Liver (tissue), 9 donors: Measurements from ENCODE around the gene MSH3. TPM values are rescaled to one million over a fixed set of nuclear protein-coding genes. Genes with fewer than 3 reads are reported as not detected.

ENCODE experiments used
- DNase-seq: peaks from one replicate; pipeline ENCODE4 v3.0.0-alpha.2; 2017; ENCODE audit warnings: low spot score
- H3K27ac ChIP-seq, 2 donors: one replicate each; pipeline ENCODE4 v1.7.0; 2013; ENCODE audit warnings: inconsistent platforms in 2 of 2, low read length in 2 of 2, control low read depth in 1 of 2, low read depth in 1 of 2, mild to moderate bottlenecking in 1 of 2
- H3K27me3 ChIP-seq, 4 donors: one replicate each; pipeline versions ENCODE4 v1.6.1 to v1.7.0; 2013; ENCODE audit warnings: low read length in 3 of 4, inconsistent platforms in 1 of 4, mild to moderate bottlenecking in 1 of 4, moderate library complexity in 1 of 4; ENCODE audit not compliant: control insufficient read depth in 4 of 4, insufficient read depth in 4 of 4
- H3K36me3 ChIP-seq, 4 donors: one replicate each; pipeline versions ENCODE4 v1.6.1 to v1.7.0; 2013; ENCODE audit warnings: low read length in 3 of 4, mild to moderate bottlenecking in 3 of 4, low read depth in 1 of 4, moderate library complexity in 1 of 4; ENCODE audit not compliant: control insufficient read depth in 4 of 4, insufficient read depth in 3 of 4
- H3K4me1 ChIP-seq, 4 donors: one replicate each; pipeline versions ENCODE4 v1.6.1 to v1.7.0; 2013; ENCODE audit warnings: low read length in 3 of 4, mild to moderate bottlenecking in 3 of 4, moderate library complexity in 1 of 4; ENCODE audit not compliant: control insufficient read depth in 4 of 4, insufficient read depth in 4 of 4
- H3K4me3 ChIP-seq, 3 donors: one replicate each; pipeline versions ENCODE4 v1.6.1 to v1.7.0; 2013; ENCODE audit warnings: low read length in 3 of 3, control low read depth in 1 of 3, low read depth in 1 of 3, mild to moderate bottlenecking in 1 of 3
- H3K9ac ChIP-seq, 2 donors: one replicate each; pipeline ENCODE4 v1.7.0; 2013; ENCODE audit warnings: low read length in 2 of 2, mild to moderate bottlenecking in 2 of 2, moderate library complexity in 2 of 2, control low read depth in 1 of 2, low read depth in 1 of 2
- H3K9me3 ChIP-seq, 4 donors: one replicate each; pipeline versions ENCODE4 v1.6.1 to v1.7.0; 2013; ENCODE audit warnings: low read length in 3 of 4; ENCODE audit not compliant: control insufficient read depth in 4 of 4
- ATF3 ChIP-seq: IDR thresholded peaks from 2 replicates; pipeline ENCODE4 v1.6.1; 2016; ENCODE audit warnings: antibody characterized with exemption
- CTCF ChIP-seq: fragments of 150-350 bp; IDR thresholded peaks from 2 replicates; pipeline ENCODE4 v1.5.1; 2017; ENCODE audit warnings: improper control_type of control experiment, low read depth, low read length; ENCODE audit not compliant: missing input control
- EGR1 ChIP-seq, 2 donors: IDR thresholded peaks; 2 replicates each; pipeline ENCODE4 v1.6.1; 2016 to 2018; ENCODE audit warnings: antibody characterized with exemption in 2 of 2, low read depth in 2 of 2
- FOXA2 ChIP-seq: IDR thresholded peaks from 2 replicates; pipeline ENCODE4 v1.6.1; 2016; ENCODE audit warnings: antibody characterized with exemption
- GABPA ChIP-seq, 2 donors: IDR thresholded peaks in 1 of 2; conservative IDR thresholded peaks in 1 of 2; 2 replicates each; pipeline ENCODE4 v1.6.1; 2016; ENCODE audit warnings: antibody characterized with exemption in 2 of 2, mild to moderate bottlenecking in 1 of 2, moderate library complexity in 1 of 2
- HNF4A ChIP-seq, 2 donors: conservative IDR thresholded peaks; 2 replicates each; pipeline ENCODE4 v1.6.1; 2016; ENCODE audit warnings: antibody characterized with exemption in 2 of 2, mild to moderate bottlenecking in 2 of 2
- HNF4G ChIP-seq: IDR thresholded peaks from 2 replicates; pipeline ENCODE4 v1.6.1; 2016; ENCODE audit warnings: antibody characterized with exemption
- JUND ChIP-seq, 2 donors: IDR thresholded peaks; 2 replicates each; pipeline ENCODE4 v1.6.1; 2016; ENCODE audit warnings: antibody characterized with exemption in 2 of 2
- MAX ChIP-seq: IDR thresholded peaks from 2 replicates; pipeline ENCODE4 v1.6.1; 2016; ENCODE audit warnings: antibody characterized with exemption
- NR2F2 ChIP-seq: IDR thresholded peaks from 2 replicates; pipeline ENCODE4 v1.6.1; 2016; ENCODE audit warnings: antibody characterized with exemption
- RAD21 ChIP-seq, 2 donors: IDR thresholded peaks; 2 replicates each; pipeline ENCODE4 v1.6.1; 2016; ENCODE audit warnings: antibody characterized with exemption in 2 of 2, mild to moderate bottlenecking in 2 of 2
- REST ChIP-seq: IDR thresholded peaks from 2 replicates; pipeline ENCODE4 v1.6.1; 2016; ENCODE audit warnings: antibody characterized with exemption, mild to moderate bottlenecking
- RXRA ChIP-seq, 2 donors: IDR thresholded peaks; 2 replicates each; pipeline ENCODE4 v1.6.1; 2017 to 2018; ENCODE audit warnings: antibody characterized with exemption in 2 of 2, mild to moderate bottlenecking in 1 of 2
- SP1 ChIP-seq: IDR thresholded peaks from 2 replicates; pipeline ENCODE4 v1.6.1; 2018; ENCODE audit warnings: antibody characterized with exemption, mild to moderate bottlenecking
- ZBTB33 ChIP-seq: IDR thresholded peaks from 2 replicates; pipeline ENCODE4 v1.6.1; 2016; ENCODE audit warnings: antibody characterized with exemption
- WGBS: extraction: QIAGEN DNeasy Blood & Tissue Kit; methylation state at CpG from one replicate; pipeline ENCODE4 v1.1.7; 2013; 5-methylcytosine and 5-hydroxymethylcytosine counted together
- polyA plus RNA-seq, 2 donors: library from polyadenylated mRNA; stranded (reverse) in 1 of 2; unstranded in 1 of 2; fragments of 200-250 nt in 1 of 2; fragments of >200 nt in 1 of 2; fragmentation: Nextera tagmentation in 1 of 2; extraction: Ambion mirVana in 1 of 2; gene quantifications; one replicate each; pipeline versions ENCODE4 v1.2.1 to v1.2.3, GENCODE V29; 2013 to 2015
- total RNA-seq, 2 donors: library from RNA; depleted of rRNA; stranded (reverse); fragments of >200 nt; gene quantifications; one replicate each; pipeline ENCODE4 v1.2.3, GENCODE V29; 2014
- donor health status: healthy.
- donor health status: healthy.
- donor health status: healthy.
- donor health status: healthy.
- donor health status: healthy.

MSH3 gene
- total and polyA plus RNA-seq, 4 donors: 3.0 to 19.1 (median 7.9) TPM

- Histone ChIP-seq H3K9ac (no peak overlapping the region), H3K4me1 (no peaks in the 10 kb centered on the region), H3K27me3 (no peaks in the 10 kb centered on the region), H3K36me3 (no peaks in the 10 kb centered on the region), H3K27ac (no peak overlapping the region), H3K4me3 (no peak overlapping the region), H3K9me3 (no peaks in the 10 kb centered on the region)
- no peak for DNase-seq
- TF ChIP-seq SP1 (no peak), MAX (no peak), GABPA (IDR thresholded peaks at IDR 0.05 in 1 of 2, conservative IDR thresholded peaks at IDR 0.05 in 1 of 2) (no peak), NR2F2 (no peak), ZBTB33 (no peak), EGR1 (IDR thresholded peaks at IDR 0.05; ENCODE audit: low read depth in 2 of 2) (no peak), RAD21 (IDR thresholded peaks at IDR 0.05) (no peak), ATF3 (no peak)
- WGBS: 90% methylated on average over 3 of the region's 3 CpGs
These were observed 263.2 kb downstream of the MSH3 start for GRCh38 chr5:80917631-80918030.

GRCh38 chr5:80919678-80920196 lies 265.3 kb downstream of the MSH3 start:
- no peak overlapping the region for H3K9ac ChIP-seq

More at GRCh38 chr5:80919678-80920196, 265.3 kb downstream of the MSH3 start:
- Histone ChIP-seq H3K4me3 (no peak overlapping the region), H3K27me3 (no peaks in the 10 kb centered on the region), H3K9me3 (no peaks in the 10 kb centered on the region), H3K4me1 (no peaks in the 10 kb centered on the region), H3K36me3 (no peaks in the 10 kb centered on the region), H3K27ac (no peak overlapping the region)
- WGBS: 94% methylated on average over 6 of the region's 6 CpGs
- TF ChIP-seq EGR1 (IDR thresholded peaks at IDR 0.05; ENCODE audit: low read depth in 2 of 2) (no peak), FOXA2 (no peak), CTCF (no peak), GABPA (IDR thresholded peaks at IDR 0.05 in 1 of 2, conservative IDR thresholded peaks at IDR 0.05 in 1 of 2) (no peak), MAX (no peak), RXRA (IDR thresholded peaks at IDR 0.05) (no peak), HNF4A (conservative IDR thresholded peaks at IDR 0.05) (no peak), HNF4G (no peak), JUND (IDR thresholded peaks at IDR 0.05) (no peak), REST (no peak)
- DNase-seq: no peak
